HEK293T (cell line): Measurements from ENCODE around the gene PACS2.

Experiments
- BHLHE40 ChIP-seq: fragments of 450-650 bp; IDR thresholded peaks from 2 replicates; pipeline ENCODE4 v1.6.1; 2016; ENCODE audit warnings: mild to moderate bottlenecking, moderate library complexity, borderline replicate concordance
- ELF4 ChIP-seq: fragments of 450-650 bp; IDR thresholded peaks from 2 replicates; pipeline ENCODE4 v1.6.1; 2017; ENCODE audit warnings: antibody characterized with exemption
- FOXA1 ChIP-seq: fragments of 450-650 bp; IDR thresholded peaks from 2 replicates; pipeline ENCODE4 v1.6.1; 2016; ENCODE audit warnings: mild to moderate bottlenecking
- FOXK2 ChIP-seq: fragments of 450-650 bp; IDR thresholded peaks from 2 replicates; pipeline ENCODE4 v1.6.1; 2016; ENCODE audit warnings: mild to moderate bottlenecking
- FOXM1 ChIP-seq: fragments of 450-650 bp; IDR thresholded peaks from 2 replicates; pipeline ENCODE4 v1.6.1; 2017; ENCODE audit warnings: mild to moderate bottlenecking, borderline replicate concordance
- HDGF ChIP-seq: fragments of 450-650 bp; IDR thresholded peaks from 2 replicates; pipeline ENCODE4 v1.6.1; 2017; ENCODE audit warnings: antibody characterized with exemption, borderline replicate concordance
- LEF1 ChIP-seq: fragments of 450-650 bp; IDR thresholded peaks from 2 replicates; pipeline ENCODE4 v1.6.1; 2017; ENCODE audit warnings: mild to moderate bottlenecking, borderline replicate concordance
- NFRKB ChIP-seq: fragments of 450-650 bp; IDR thresholded peaks from 2 replicates; pipeline ENCODE4 v1.6.1; 2016; ENCODE audit warnings: mild to moderate bottlenecking, moderate library complexity
- SP1 ChIP-seq: fragments of 450-650 bp; IDR thresholded peaks from 2 replicates; pipeline ENCODE4 v1.6.1; 2017
- ZNF384 ChIP-seq: fragments of 450-650 bp; IDR thresholded peaks from 2 replicates; pipeline ENCODE4 v1.6.1; 2016

- TF ChIP-seq ELF4, result no peak
- no peak for TF ChIP-seq SP1
- no peak for TF ChIP-seq LEF1
- TF ChIP-seq FOXM1, result no peak
- TF ChIP-seq FOXA1, result no peak
- no peak for TF ChIP-seq NFRKB
- no peak for TF ChIP-seq BHLHE40
- no peak for TF ChIP-seq FOXK2
- no peak for TF ChIP-seq HDGF
- TF ChIP-seq ZNF384, result no peak
Observed at GRCh38 chr14:105424861-105425260, 110.3 kb downstream of the PACS2 start.
